Measurements from ENCODE around the gene C1orf50.

- no peak for TF ChIP-seq REST (IDR thresholded peaks at IDR 0.05; ENCODE audit: insufficient read depth in 1 of 2, low read depth in 2 of 2, low read length in 2 of 2)
- no peak for TF ChIP-seq POLR2AphosphoS5 (IDR thresholded peaks at IDR 0.05; ENCODE audit: low read depth, low read length)
- no peak for TF ChIP-seq TAF1 (IDR thresholded peaks at IDR 0.05; ENCODE audit: borderline replicate concordance, insufficient read depth, low read length)
- TF ChIP-seq SIN3A (IDR thresholded peaks at IDR 0.05; ENCODE audit: borderline replicate concordance, insufficient read depth, low read length): no peak
Measured at GRCh38 chr1:42821690-42822089, 54.6 kb downstream of the C1orf50 start.

Measured in PFSK-1 (cell line).